Endothelial cell of umbilical vein (primary cell): ENCODE results near the gene HDAC7. TPM values are rescaled to one million over a fixed set of nuclear protein-coding genes. Genes with fewer than 3 reads are reported as not detected.
A peak's percentile ranks its signal among the peaks of the same experiment; 100 is the strongest.
"Not testable (repeated sequence)": the region's sequence is repeated elsewhere in the genome, so short reads cannot be mapped to it uniquely, and the experiment has no call there.

Experiments used
- BruUV-seq: library from RNA; stranded (reverse); fragments of 400-500 nt; replicated peaks from 2 replicates; lab custom pipeline; 2021; lab: Mats Ljungman, UMichigan
- CTCF ChIA-PET: fragments of 300-600, 350-600 bp; sonication (Branson Sonifier 250); formaldehyde crosslinking; loops from one replicate; lab custom pipeline; 2021; ENCODE audit warnings: antibody characterized with exemption, inconsistent platforms; lab: Charles Lee
- POLR2A ChIA-PET: fragments of 300-600, 350-600 bp; sonication (Branson Sonifier 250); formaldehyde crosslinking; loops from one replicate; lab custom pipeline; 2021; ENCODE audit warnings: antibody characterized with exemption, inconsistent platforms; lab: Charles Lee
- DNase-seq: peaks from one replicate; pipeline ENCODE4 v3.0.0-alpha.2; 2011; ENCODE audit warnings: low read depth, low spot score
- FAIRE-seq: peaks from 2 replicates; lab custom pipeline; 2011; peaks lifted over from hg19 to GRCh38; lab: Jason Lieb, UNC
- H2AFZ ChIP-seq: 2 replicates; pipeline ENCODE4 v1.6.0; 2012; ENCODE audit warnings: low read depth, low read length, control low read depth, inconsistent platforms
- H3K27ac ChIP-seq: 2 replicates; pipeline ENCODE4 v1.5.1; 2011; ENCODE audit warnings: low read depth, mild to moderate bottlenecking, control low read depth, low read length, moderate library complexity; ENCODE audit not compliant: insufficient read depth
- H3K27me3 ChIP-seq, 2 experiments: 2 replicates each; pipeline versions ENCODE4 v1.6.0 to v1.6.1; 2011; ENCODE audit warnings: low read length in 2 of 2, mixed read lengths in 1 of 2; ENCODE audit not compliant: control insufficient read depth in 2 of 2, insufficient read depth in 2 of 2
- H3K36me3 ChIP-seq, 2 experiments: 2 replicates in 1 of 2; 3 replicates in 1 of 2; pipeline ENCODE4 v1.5.1; 2011; ENCODE audit warnings: low read length in 2 of 2, mild to moderate bottlenecking in 1 of 2, moderate library complexity in 1 of 2; ENCODE audit not compliant: control insufficient read depth in 2 of 2, insufficient read depth in 2 of 2; ENCODE audit errors: extremely low read depth in 1 of 2
- H3K4me1 ChIP-seq: 3 replicates; pipeline ENCODE4 v1.5.1; 2011; ENCODE audit warnings: mild to moderate bottlenecking, low read length; ENCODE audit not compliant: control insufficient read depth, insufficient read depth; ENCODE audit errors: extremely low read depth
- H3K4me2 ChIP-seq: 2 replicates; pipeline ENCODE4 v1.6.1; 2011; ENCODE audit warnings: low read length, control low read depth, mixed read lengths; ENCODE audit not compliant: insufficient read depth
- H3K4me3 ChIP-seq, 3 experiments: fragments of 200-600 bp in 1 of 3; sonication (generic), shearing (Covaris generic) in 1 of 3; replicated peaks in 1 of 3; 2 replicates each; pipeline ENCODE4 v1.5.1; 2011 to 2016; ENCODE audit warnings: control low read depth in 3 of 3, low read length in 3 of 3, mild to moderate bottlenecking in 2 of 3, inconsistent platforms in 1 of 3, low read depth in 1 of 3, moderate library complexity in 1 of 3; ENCODE audit not compliant: insufficient read depth in 1 of 3
- H3K79me2 ChIP-seq: 2 replicates; pipeline ENCODE4 v1.6.0; 2012; ENCODE audit warnings: low read length, inconsistent platforms; ENCODE audit not compliant: control insufficient read depth, insufficient read depth
- H3K9ac ChIP-seq: replicated peaks from 2 replicates; pipeline ENCODE3; 2011; ENCODE audit warnings: low read length, control low read depth; ENCODE audit not compliant: insufficient read depth; ENCODE audit errors: extremely low read depth
- H3K9me1 ChIP-seq: replicated peaks from 3 replicates; pipeline ENCODE4 v1.6.0; 2011; ENCODE audit warnings: mild to moderate bottlenecking, low read length; ENCODE audit not compliant: control insufficient read depth, insufficient read depth; ENCODE audit errors: extremely low read depth
- H3K9me3 ChIP-seq: replicated peaks from 2 replicates; pipeline ENCODE4 v1.5.1; 2012; ENCODE audit warnings: low read length, inconsistent platforms; ENCODE audit not compliant: control insufficient read depth, insufficient read depth
- H4K20me1 ChIP-seq: replicated peaks from 2 replicates; pipeline ENCODE3; 2011; ENCODE audit warnings: mild to moderate bottlenecking, low read length; ENCODE audit not compliant: control insufficient read depth, insufficient read depth; ENCODE audit errors: extremely low read depth
- CTCF ChIP-seq, 2 donors: IDR thresholded peaks; 1 replicate in 1 of 2; 2 replicates in 1 of 2; pipeline ENCODE4 v1.5.1; 2011; ENCODE audit warnings: low read length in 2 of 2, mild to moderate bottlenecking in 2 of 2, moderate library complexity in 2 of 2, control low read depth in 1 of 2, inconsistent platforms in 1 of 2, low read depth in 1 of 2; ENCODE audit not compliant: insufficient read depth in 1 of 2; ENCODE audit errors: extremely low read depth in 1 of 2
- FOS ChIP-seq: IDR thresholded peaks from 2 replicates; pipeline ENCODE4 v1.6.1; 2011; ENCODE audit warnings: mild to moderate bottlenecking, low read length, moderate library complexity, borderline replicate concordance; ENCODE audit not compliant: insufficient read depth
- JUN ChIP-seq: IDR thresholded peaks from 2 replicates; pipeline ENCODE4 v1.6.1; 2011; ENCODE audit warnings: borderline replicate concordance, low read depth; ENCODE audit not compliant: insufficient read length, insufficient read depth
- POLR2A ChIP-seq: IDR thresholded peaks from 2 replicates; pipeline ENCODE4 v1.6.1; 2012; ENCODE audit warnings: low read depth, mild to moderate bottlenecking, control low read depth, low read length
- dilution Hi-C: fragments of 300-500 bp; cut with MboI; formaldehyde crosslinking; loops from one replicate; pipeline ENCODE4 v1.15.0; 2019; ENCODE audit warnings: low sequenced_read_pairs; ENCODE audit not compliant: extremely low pct_ligation_motif_present
- intact Hi-C: fragments of 100-400 bp; cut with micrococcal nuclease; formaldehyde crosslinking; loops from one replicate; pipeline ENCODE4 v1.10.0; 2022
- polyA plus RNA-seq, 4 experiments: library from polyadenylated mRNA; depleted of rRNA in 3 of 4; stranded (reverse) in 3 of 4; unstranded in 1 of 4; fragments of >200 nt; gene quantifications; 2 replicates each; pipeline versions ENCODE4 v1.2.1 to v1.2.3, GENCODE V29; 2011 to 2012; ENCODE audit warnings: missing spikeins in 1 of 4
- total RNA-seq: library from RNA; stranded (reverse); gene quantifications from 2 replicates; pipeline ENCODE4 v1.2.3, GENCODE V29; 2021
- TF ChIP-seq, protein P1 (sequence below): IDR thresholded peaks from 2 replicates; pipeline ENCODE4 v1.6.1; 2011; ENCODE audit not compliant: insufficient read depth, insufficient read length

HDAC7 gene
- total and polyA plus RNA-seq, 2 donors (not counting 3 experiments of a cell fraction or from before 2014, with no cell fraction given) = 119 to 249 TPM

DNA sequence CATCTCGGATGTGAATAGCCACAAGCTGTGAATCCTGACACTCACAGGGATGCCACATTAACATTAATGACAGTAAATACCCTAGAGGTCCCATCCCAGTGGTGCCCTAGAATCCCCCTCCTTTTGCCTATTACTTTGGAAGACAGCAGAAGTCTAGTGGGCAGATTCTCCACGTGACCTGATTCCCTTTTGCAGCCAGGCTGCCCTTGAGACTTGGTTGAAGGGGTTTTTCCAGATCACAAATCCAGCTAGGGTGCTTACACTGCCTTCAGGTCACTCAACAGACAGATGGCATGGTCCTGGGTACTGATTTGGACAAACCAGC, 8.7 kb downstream of the HDAC7 start:
- CTCF ChIA-PET = interaction anchor here (1.5 to 12.5 kb wide), 5 partner anchors 9 to 27 kb away, joined by 4 to 229 read pairs (median 7); no protein-coding TSS in a partner anchor
- TF ChIP-seq FOS = no peak
- TF ChIP-seq POLR2A = no peak
- no peak for TF ChIP-seq CTCF (IDR thresholded peaks at IDR 0.05; ENCODE audit: extremely low read depth in 1 of 2, insufficient read depth in 1 of 2, low read depth in 1 of 2, low read length in 2 of 2)
- TF ChIP-seq, protein P1, sequence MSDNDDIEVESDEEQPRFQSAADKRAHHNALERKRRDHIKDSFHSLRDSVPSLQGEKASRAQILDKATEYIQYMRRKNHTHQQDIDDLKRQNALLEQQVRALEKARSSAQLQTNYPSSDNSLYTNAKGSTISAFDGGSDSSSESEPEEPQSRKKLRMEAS = no peak
- no peak for TF ChIP-seq JUN

GRCh38 chr12:47809518-47809917, 10.2 kb downstream of the HDAC7 start:
- ChIA-PET POLR2A (interaction anchor here (2.7 kb wide), 1 partner anchor 8 kb away, joined by 17 read pairs; no protein-coding TSS in a partner anchor), CTCF (interaction anchor here (1.5 to 12.5 kb wide), 3 partner anchors 8 to 28 kb away, joined by 5 to 229 read pairs (median 7); no protein-coding TSS in a partner anchor)
- FAIRE-seq, DNase-seq, BruUV-seq, H3K9me1 ChIP-seq, H4K20me1 ChIP-seq, H3K4me2 ChIP-seq, H3K27me3 ChIP-seq, H3K9ac ChIP-seq, H3K4me3 ChIP-seq, H2AFZ ChIP-seq, H3K9me3 ChIP-seq, dilution Hi-C loops: not testable (repeated sequence)
- Histone ChIP-seq H3K36me3 (peaks cover 3 to 14% of the 10 kb centered on the region in 2 experiments), H3K79me2 (peaks cover 100% of the 10 kb centered on the region), H3K4me1 (peaks cover 88% of the 10 kb centered on the region), H3K27ac (peak overlapping the region; percentile 83)
- intact Hi-C loops = loop anchor here (1.0 kb wide), 1 partner anchor 8 kb away; no protein-coding TSS in a partner anchor

More for the DNA sequence above, 8.7 kb downstream of the HDAC7 start:
- Histone ChIP-seq H3K36me3 (peaks cover 4 to 10% of the 10 kb centered on the region in 2 experiments), H3K9ac (peak overlapping the region; percentile 72), H3K27me3 (no peaks in the 10 kb centered on the region), H4K20me1 (no peaks in the 10 kb centered on the region), H3K79me2 (peaks cover 100% of the 10 kb centered on the region), H3K9me3 (no peaks in the 10 kb centered on the region), H3K4me2 (peak overlapping the region; percentile 71), H3K4me3 (no peak overlapping the region), H3K27ac (peak overlapping the region; percentile 93), H3K9me1 (no peaks in the 10 kb centered on the region), H2AFZ (no peak overlapping the region), H3K4me1 (peaks cover 86% of the 10 kb centered on the region)
- intact Hi-C loops = no loop called here
- FAIRE-seq = peak; percentile 46
- BruUV-seq = no TSS peak
- dilution Hi-C loops = no loop called here
- no peak for DNase-seq
- POLR2A ChIA-PET = interaction anchor here (1.8 kb wide), 1 partner anchor 10 kb away, joined by 8 read pairs; no protein-coding TSS in a partner anchor
